Measurements from ENCODE around the gene MID2. TPM values are rescaled to one million over a fixed set of nuclear protein-coding genes. Genes with fewer than 3 reads are reported as not detected.
A peak's percentile ranks its signal among the peaks of the same experiment; 100 is the strongest.
"Not testable (repeated sequence)": the region's sequence is repeated elsewhere in the genome, so short reads cannot be mapped to it uniquely, and the experiment has no call there.

The MID2 gene
- total RNA-seq, 1 donor from 2014 or later: 7.2 TPM

DNA sequence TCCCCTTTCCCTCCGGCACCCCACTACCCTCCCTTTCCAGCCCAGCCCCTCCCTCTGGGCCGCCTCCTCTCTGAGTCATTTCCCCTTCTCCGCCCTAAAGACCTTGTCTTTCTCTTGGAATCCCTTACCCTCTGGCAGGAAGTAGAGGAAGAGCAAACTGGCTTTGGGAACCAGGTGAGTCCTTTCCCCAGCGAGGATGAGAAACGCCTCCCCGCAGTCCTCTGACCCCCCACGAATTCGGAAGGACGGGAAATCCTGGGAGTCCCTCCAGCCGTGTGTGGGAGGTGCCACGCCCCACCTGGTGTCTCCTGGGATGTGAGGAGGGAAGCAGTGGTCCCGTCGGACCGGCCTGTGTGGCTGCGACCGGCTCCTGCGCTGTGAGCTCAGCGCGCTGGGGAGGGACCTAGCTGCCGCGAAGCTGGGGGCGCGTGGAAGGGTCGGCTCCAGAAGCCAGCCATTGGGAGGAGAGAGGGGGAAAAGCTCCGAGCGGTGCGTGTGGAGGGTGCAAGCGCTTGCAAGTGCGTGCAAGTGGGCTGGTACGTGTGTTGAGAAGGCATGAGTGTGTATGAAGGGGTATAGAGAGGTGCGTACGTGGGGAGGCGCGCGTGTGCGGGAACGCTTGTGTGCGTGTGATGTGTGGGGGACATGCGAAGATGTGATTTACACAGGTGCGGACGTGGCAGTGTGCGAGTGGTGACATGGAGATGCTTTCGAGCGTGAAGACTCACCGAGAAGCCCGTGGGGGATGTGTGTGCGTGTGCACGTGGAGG, 110.2 kb downstream of the MID2 start:
- H3K27me3 Mint-ChIP-seq (ENCODE audit: unreplicated experiment): peaks cover 2% of the 10 kb centered on the region
- H3K4me3 Mint-ChIP-seq (ENCODE audit: unreplicated experiment): peak overlapping the region; percentile 65
- no peaks in the 10 kb centered on the region for H3K9me3 Mint-ChIP-seq (ENCODE audit: unreplicated experiment)
- H3K27ac Mint-ChIP-seq (ENCODE audit: unreplicated experiment): no peak overlapping the region
- TF ChIP-seq, protein P1, sequence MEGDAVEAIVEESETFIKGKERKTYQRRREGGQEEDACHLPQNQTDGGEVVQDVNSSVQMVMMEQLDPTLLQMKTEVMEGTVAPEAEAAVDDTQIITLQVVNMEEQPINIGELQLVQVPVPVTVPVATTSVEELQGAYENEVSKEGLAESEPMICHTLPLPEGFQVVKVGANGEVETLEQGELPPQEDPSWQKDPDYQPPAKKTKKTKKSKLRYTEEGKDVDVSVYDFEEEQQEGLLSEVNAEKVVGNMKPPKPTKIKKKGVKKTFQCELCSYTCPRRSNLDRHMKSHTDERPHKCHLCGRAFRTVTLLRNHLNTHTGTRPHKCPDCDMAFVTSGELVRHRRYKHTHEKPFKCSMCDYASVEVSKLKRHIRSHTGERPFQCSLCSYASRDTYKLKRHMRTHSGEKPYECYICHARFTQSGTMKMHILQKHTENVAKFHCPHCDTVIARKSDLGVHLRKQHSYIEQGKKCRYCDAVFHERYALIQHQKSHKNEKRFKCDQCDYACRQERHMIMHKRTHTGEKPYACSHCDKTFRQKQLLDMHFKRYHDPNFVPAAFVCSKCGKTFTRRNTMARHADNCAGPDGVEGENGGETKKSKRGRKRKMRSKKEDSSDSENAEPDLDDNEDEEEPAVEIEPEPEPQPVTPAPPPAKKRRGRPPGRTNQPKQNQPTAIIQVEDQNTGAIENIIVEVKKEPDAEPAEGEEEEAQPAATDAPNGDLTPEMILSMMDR (IDR thresholded peaks at IDR 0.05; ENCODE audit: unreplicated experiment): no peak
- no peaks in the 10 kb centered on the region for H3K36me3 Mint-ChIP-seq (ENCODE audit: low read depth, unreplicated experiment)
- H3K4me1 Mint-ChIP-seq (ENCODE audit: unreplicated experiment): no peaks in the 10 kb centered on the region
- no peak for DNase-seq (ENCODE audit: low spot score)

GRCh38 chrX:107936434-107936730, 110.7 kb downstream of the MID2 start:
- TF ChIP-seq, protein P1 (IDR thresholded peaks at IDR 0.05; ENCODE audit: unreplicated experiment): no peak
- no peaks in the 10 kb centered on the region for H3K4me1 Mint-ChIP-seq (ENCODE audit: unreplicated experiment)
- H3K36me3 Mint-ChIP-seq (ENCODE audit: low read depth, unreplicated experiment): no peaks in the 10 kb centered on the region
- no peak overlapping the region for H3K27ac Mint-ChIP-seq (ENCODE audit: unreplicated experiment)
- no peaks in the 10 kb centered on the region for H3K9me3 Mint-ChIP-seq (ENCODE audit: unreplicated experiment)
- no peak for DNase-seq (ENCODE audit: low spot score)
- H3K4me3 Mint-ChIP-seq (ENCODE audit: unreplicated experiment): peak overlapping the region; percentile 65
- H3K27me3 Mint-ChIP-seq (ENCODE audit: unreplicated experiment): peaks cover 2% of the 10 kb centered on the region

GRCh38 chrX:107940095-107940494, 114.4 kb downstream of the MID2 start:
- H3K27ac Mint-ChIP-seq (ENCODE audit: unreplicated experiment): no peak overlapping the region
- TF ChIP-seq, protein P1 (IDR thresholded peaks at IDR 0.05; ENCODE audit: unreplicated experiment): no peak
- no peaks in the 10 kb centered on the region for H3K36me3 Mint-ChIP-seq (ENCODE audit: low read depth, unreplicated experiment)
- no peak for DNase-seq (ENCODE audit: low spot score)
- H3K4me3 Mint-ChIP-seq (ENCODE audit: unreplicated experiment): no peak overlapping the region
- H3K4me1 Mint-ChIP-seq (ENCODE audit: unreplicated experiment): no peaks in the 10 kb centered on the region
- no peaks in the 10 kb centered on the region for H3K9me3 Mint-ChIP-seq (ENCODE audit: unreplicated experiment)
- H3K27me3 Mint-ChIP-seq (ENCODE audit: unreplicated experiment): peaks cover 2% of the 10 kb centered on the region

- not testable (repeated sequence) for H3K36me3 Mint-ChIP-seq (ENCODE audit: low read depth, unreplicated experiment); H3K4me3 Mint-ChIP-seq (ENCODE audit: unreplicated experiment); H3K27ac Mint-ChIP-seq (ENCODE audit: unreplicated experiment); DNase-seq (ENCODE audit: low spot score); H3K9me3 Mint-ChIP-seq (ENCODE audit: unreplicated experiment); H3K4me1 Mint-ChIP-seq (ENCODE audit: unreplicated experiment); H3K27me3 Mint-ChIP-seq (ENCODE audit: unreplicated experiment)
These were observed 129.7 kb downstream of the MID2 start for GRCh38 chrX:107955337-107955736.

- no peaks in the 10 kb centered on the region for H3K9me3 Mint-ChIP-seq (ENCODE audit: unreplicated experiment)
- H3K4me1 Mint-ChIP-seq (ENCODE audit: unreplicated experiment): no peaks in the 10 kb centered on the region
- H3K27me3 Mint-ChIP-seq (ENCODE audit: unreplicated experiment): no peaks in the 10 kb centered on the region
- no peak for DNase-seq (ENCODE audit: low spot score)
- no peak overlapping the region for H3K27ac Mint-ChIP-seq (ENCODE audit: unreplicated experiment)
- no peaks in the 10 kb centered on the region for H3K36me3 Mint-ChIP-seq (ENCODE audit: low read depth, unreplicated experiment)
- TF ChIP-seq, protein P1 (IDR thresholded peaks at IDR 0.05; ENCODE audit: unreplicated experiment): no peak
- H3K4me3 Mint-ChIP-seq (ENCODE audit: unreplicated experiment): no peak overlapping the region
These were observed 143.0 kb downstream of the MID2 start for GRCh38 chrX:107968623-107969022.
